H1 (cell line): ENCODE data around the gene MYLK4. TPM values are rescaled to one million over a fixed set of nuclear protein-coding genes. Genes with fewer than 3 reads are reported as not detected.

Experiments
- CTCF ChIA-PET: fragments of 300-600 bp; sonication (Branson Sonifier 250); formaldehyde crosslinking; loops from one replicate; lab custom pipeline; 2021; ENCODE audit not compliant: partially characterized antibody; lab: Charles Lee
- POLR2A ChIA-PET: fragments of 300-600 bp; sonication (Branson Sonifier 250); formaldehyde crosslinking; loops from one replicate; lab custom pipeline; 2021; ENCODE audit warnings: inconsistent platforms; ENCODE audit not compliant: partially characterized antibody; lab: Charles Lee
- DNase-seq, 2 experiments: peaks; one replicate each; pipeline versions ENCODE4 v3.0.0 to v3.0.0-alpha.2; 2010 to 2022; ENCODE audit warnings: low spot score in 2 of 2, low read depth in 1 of 2, mixed read lengths in 1 of 2
- FAIRE-seq: peaks from 2 replicates; lab custom pipeline; 2011; peaks lifted over from hg19 to GRCh38; lab: Jason Lieb, UNC
- H2AFZ ChIP-seq: 2 replicates; pipeline ENCODE4 v1.8.1; 2012; ENCODE audit warnings: low read length, inconsistent platforms
- H2AK5ac ChIP-seq: 2 replicates; pipeline ENCODE4 v1.6.1; 2013; ENCODE audit warnings: low read depth, low read length
- H2BK120ac ChIP-seq: replicated peaks from 2 replicates; pipeline ENCODE3; 2013; ENCODE audit warnings: low read depth, low read length, inconsistent platforms
- H2BK12ac ChIP-seq: 2 replicates; pipeline ENCODE4 v1.6.1; 2013; ENCODE audit warnings: low read depth, low read length
- H2BK15ac ChIP-seq: 2 replicates; pipeline ENCODE4 v1.6.1; 2013; ENCODE audit warnings: low read length
- H2BK20ac ChIP-seq: 2 replicates; pipeline ENCODE4 v1.6.1; 2013; ENCODE audit warnings: low read length
- H2BK5ac ChIP-seq: 2 replicates; pipeline ENCODE4 v1.6.1; 2013; ENCODE audit warnings: low read depth, low read length
- H3K14ac ChIP-seq: 2 replicates; pipeline ENCODE4 v1.6.1; 2013; ENCODE audit warnings: inconsistent platforms; ENCODE audit not compliant: insufficient read length
- H3K18ac ChIP-seq: 2 replicates; pipeline ENCODE4 v1.6.1; 2013; ENCODE audit warnings: low read length; ENCODE audit errors: extremely low read depth
- H3K23ac ChIP-seq: 2 replicates; pipeline ENCODE4 v1.6.1; 2013; ENCODE audit warnings: inconsistent platforms; ENCODE audit not compliant: insufficient read length
- H3K23me2 ChIP-seq: 2 replicates; pipeline ENCODE4 v1.6.1; 2013; ENCODE audit warnings: low read depth, low read length
- H3K27ac ChIP-seq: 2 replicates; pipeline ENCODE4 v1.6.1; 2011; ENCODE audit warnings: low read depth, low read length, inconsistent platforms
- H3K27me3 ChIP-seq, 4 experiments: replicated peaks in 1 of 4; 1 replicate in 1 of 4; 2 replicates in 3 of 4; pipeline versions ENCODE4 v1.6.1 to v1.8.1; 2011 to 2013; ENCODE audit warnings: low read length in 3 of 4, mild to moderate bottlenecking in 3 of 4, inconsistent platforms in 2 of 4, mixed read lengths in 2 of 4, moderate library complexity in 1 of 4; ENCODE audit not compliant: control insufficient read depth in 3 of 4, insufficient read depth in 3 of 4; ENCODE audit errors: extremely low read depth in 1 of 4
- H3K36me3 ChIP-seq, 4 experiments: 2 replicates each; pipeline versions ENCODE4 v1.6.1 to v1.8.1; 2011 to 2013; ENCODE audit warnings: mild to moderate bottlenecking in 4 of 4, low read length in 3 of 4, moderate library complexity in 2 of 4, control low read depth in 1 of 4, inconsistent platforms in 1 of 4; ENCODE audit not compliant: insufficient read depth in 4 of 4, control insufficient read depth in 2 of 4
- H3K4ac ChIP-seq: replicated peaks from 2 replicates; pipeline ENCODE3; 2013; ENCODE audit warnings: low read length, low read depth, mixed read lengths, inconsistent platforms; ENCODE audit not compliant: insufficient read length
- H3K4me1 ChIP-seq, 4 experiments: replicated peaks in 1 of 4; 1 replicate in 1 of 4; 2 replicates in 3 of 4; pipeline versions ENCODE4 v1.6.1 to v1.8.1; 2011 to 2013; ENCODE audit warnings: low read length in 3 of 4, inconsistent platforms in 2 of 4, mixed read lengths in 1 of 4; ENCODE audit not compliant: insufficient read depth in 4 of 4, control insufficient read depth in 3 of 4
- H3K4me2 ChIP-seq, 2 experiments: 2 replicates each; pipeline versions ENCODE4 v1.6.1 to v1.8.1; 2011 to 2013; ENCODE audit warnings: low read depth in 2 of 2, low read length in 2 of 2, control low read depth in 1 of 2, inconsistent platforms in 1 of 2, mild to moderate bottlenecking in 1 of 2; ENCODE audit not compliant: insufficient read depth in 1 of 2
- H3K4me3 ChIP-seq, 4 experiments: fragments of 200-600, 300-600 bp in 1 of 4; sonication (generic), shearing (Covaris generic), sonication (Bioruptor Twin) in 1 of 4; 2 replicates each; pipeline versions ENCODE4 v1.5.1 to v1.8.1; 2011 to 2016; ENCODE audit warnings: low read length in 4 of 4, low read depth in 3 of 4, control low read depth in 2 of 4, inconsistent platforms in 2 of 4, mild to moderate bottlenecking in 2 of 4, mixed read lengths in 1 of 4, moderate library complexity in 1 of 4; ENCODE audit not compliant: insufficient read depth in 2 of 4; ENCODE audit errors: extremely low read depth in 1 of 4
- H3K56ac ChIP-seq: replicated peaks from 2 replicates; pipeline ENCODE3; 2013; ENCODE audit warnings: low read depth, mild to moderate bottlenecking, mixed read lengths, low read length, inconsistent platforms; ENCODE audit not compliant: insufficient read length
- H3K79me1 ChIP-seq: 2 replicates; pipeline ENCODE4 v1.6.1; 2013; ENCODE audit warnings: low read depth, low read length, control low read depth
- H3K79me2 ChIP-seq, 2 experiments: 2 replicates each; pipeline versions ENCODE4 v1.6.1 to v1.8.1; 2012 to 2013; ENCODE audit warnings: low read length in 2 of 2, mild to moderate bottlenecking in 2 of 2, inconsistent platforms in 1 of 2; ENCODE audit not compliant: insufficient read depth in 2 of 2, control insufficient read depth in 1 of 2
- H3K9ac ChIP-seq, 4 experiments: replicated peaks in 1 of 4; 1 replicate in 1 of 4; 2 replicates in 3 of 4; pipeline versions ENCODE4 v1.6.1 to v1.8.1; 2011 to 2013; ENCODE audit warnings: low read depth in 3 of 4, low read length in 3 of 4, control low read depth in 2 of 4, mild to moderate bottlenecking in 2 of 4, moderate library complexity in 2 of 4, inconsistent platforms in 1 of 4; ENCODE audit errors: extremely low read depth in 1 of 4
- H3K9me3 ChIP-seq, 2 experiments: 2 replicates each; pipeline versions ENCODE4 v1.6.1 to v1.8.1; 2012 to 2013; ENCODE audit warnings: mild to moderate bottlenecking in 2 of 2, moderate library complexity in 2 of 2, control low read depth in 1 of 2, inconsistent platforms in 1 of 2, low read depth in 1 of 2, low read length in 1 of 2, mixed read lengths in 1 of 2; ENCODE audit not compliant: insufficient read depth in 2 of 2
- H4K20me1 ChIP-seq, 2 experiments: replicated peaks in 1 of 2; 2 replicates each; pipeline versions ENCODE3 to v1.8.1; 2011 to 2013; ENCODE audit warnings: inconsistent platforms in 2 of 2, low read length in 2 of 2, mild to moderate bottlenecking in 1 of 2; ENCODE audit not compliant: insufficient read depth in 2 of 2, control insufficient read depth in 1 of 2
- H4K5ac ChIP-seq: 2 replicates; pipeline ENCODE4 v1.6.1; 2013; ENCODE audit warnings: low read length, low read depth, mixed read lengths, inconsistent platforms; ENCODE audit not compliant: insufficient read length
- H4K8ac ChIP-seq: 2 replicates; pipeline ENCODE4 v1.8.0; 2013; ENCODE audit warnings: mild to moderate bottlenecking, moderate library complexity, low read length, inconsistent platforms; ENCODE audit not compliant: insufficient read depth; ENCODE audit errors: extremely low read depth
- H4K91ac ChIP-seq: replicated peaks from 2 replicates; pipeline ENCODE3; 2013; ENCODE audit warnings: low read length, mixed read lengths, inconsistent platforms; ENCODE audit not compliant: insufficient read length
- RAD21 ChIP-seq, 2 experiments: IDR thresholded peaks in 1 of 2; conservative IDR thresholded peaks in 1 of 2; 2 replicates each; pipeline ENCODE4 v1.6.1; 2011; ENCODE audit warnings: low read depth in 2 of 2, low read length in 2 of 2, improper control_type of control experiment in 1 of 2, inconsistent platforms in 1 of 2, mild to moderate bottlenecking in 1 of 2, moderate library complexity in 1 of 2
- TCF12 ChIP-seq: IDR thresholded peaks from 2 replicates; pipeline ENCODE4 v1.6.1; 2011; ENCODE audit warnings: low read depth, mild to moderate bottlenecking, low read length
- WGBS, 2 experiments: shearing (Covaris generic) in 1 of 2; methylation state at CpG; one replicate each; pipeline versions ENCODE4 v1.1.6 to v1.1.7; 2013 to 2015; ENCODE audit warnings: low lambda C conversion rate in 2 of 2, mixed read lengths in 2 of 2, inconsistent platforms in 1 of 2, low coverage in 1 of 2, missing lambda C conversion rate in 1 of 2; ENCODE audit not compliant: insufficient replicate concordance in 2 of 2, insufficient coverage in 1 of 2, insufficient read length in 1 of 2; ENCODE audit errors: extremely low coverage in 1 of 2, missing lambda C conversion rate in 1 of 2; 5-methylcytosine and 5-hydroxymethylcytosine counted together
- polyA plus RNA-seq, 7 experiments: library from polyadenylated mRNA; depleted of rRNA in 3 of 7; stranded (reverse) in 5 of 7; unstranded in 2 of 7; fragments of >200 nt in 5 of 7; fragments of 200-250 nt in 2 of 7; gene quantifications; 1 replicate in 5 of 7; 2 replicates in 1 of 7; 4 replicates in 1 of 7; pipeline versions ENCODE4 v1.2.1 to v1.2.3, GENCODE V29; 2011 to 2013; ENCODE audit warnings: missing spikeins in 2 of 7, mixed read lengths in 2 of 7
- total RNA-seq: library from RNA; stranded (reverse); fragmentation: NEBNext Ultra II Directional; extraction: Animal tissue kit (Norgen Biotek cat#: 25700); gene quantifications from 2 replicates; pipeline ENCODE4 v1.2.1, GENCODE V29; 2021

MYLK4 gene
- total and polyA plus RNA-seq, 2 of the 8 experiments (the other 6 are each of a cell fraction or from before 2014, with no cell fraction given), result 0.11 to 0.17 TPM

GRCh38 chr6:2614846-2615245 lies 135.9 kb downstream of the MYLK4 start:
- Histone ChIP-seq H2AFZ (no peak overlapping the region), H2BK20ac (no peak overlapping the region), H3K9ac (no peak overlapping the region), H2BK120ac (no peak overlapping the region), H3K27ac (no peak overlapping the region), H3K23ac (no peak overlapping the region), H3K4me1 (no peaks in the 10 kb centered on the region; a peak in 2 of 7 replicates), H2BK5ac (no peak overlapping the region), H2BK15ac (no peak overlapping the region), H4K5ac (no peak overlapping the region), H3K4me2 (no peak overlapping the region), H2BK12ac (no peak overlapping the region), H3K79me1 (no peaks in the 10 kb centered on the region), H4K8ac (no peak overlapping the region), H3K4me3 (no peak overlapping the region), H3K14ac (no peak overlapping the region), H3K18ac (no peak overlapping the region), H3K9me3 (peaks cover 0 to 7% of the 10 kb centered on the region in 2 experiments; a peak in 1 of 4 replicates), H3K27me3 (no peaks in the 10 kb centered on the region), H3K23me2 (no peaks in the 10 kb centered on the region), H4K20me1 (no peaks in the 10 kb centered on the region), H3K36me3 (no peaks in the 10 kb centered on the region), H4K91ac (no peak overlapping the region), H3K56ac (no peak overlapping the region), H2AK5ac (no peak overlapping the region), H3K4ac (no peak overlapping the region), H3K79me2 (no peaks in the 10 kb centered on the region)
- TF ChIP-seq TCF12 (no peak), RAD21 (IDR thresholded peaks at IDR 0.05 in 1 of 2, conservative IDR thresholded peaks at IDR 0.05 in 1 of 2; ENCODE audit: low read depth in 2 of 2, low read length in 2 of 2) (no peak)
- no peak for DNase-seq
- ChIA-PET CTCF (interaction anchor here (1.0 to 5.3 kb wide), 2 partner anchors 17 to 20 kb away, joined by 3 to 23 read pairs; no protein-coding TSS in a partner anchor), POLR2A (no interaction called here)
- WGBS, 2 experiments, result 80% methylated on average over 5 of the region's 5 CpGs; no CpG with 5 or more reads in 1 of the 2 experiments
- FAIRE-seq, result no peak
